B cell (primary cell): Measurements from ENCODE around the gene CEP250. TPM values are rescaled to one million over a fixed set of nuclear protein-coding genes. Genes with fewer than 3 reads are reported as not detected.

ENCODE experiments used
- ATAC-seq: fragments of 200-7000 bp; cut with Tn5 transposase; one replicate; pipeline ENCODE4 v1.10.0; 2021; ENCODE audit warnings: low read depth, mild to moderate bottlenecking, moderate number of reproducible peaks, moderate library complexity
- CTCF ChIA-PET: fragments of 350-600 bp; sonication (Branson Sonifier 250); formaldehyde crosslinking; loops from one replicate; lab custom pipeline; 2021; ENCODE audit warnings: antibody characterized with exemption, inconsistent platforms; lab: Charles Lee
- POLR2A ChIA-PET: fragments of 350-600 bp; sonication (Branson Sonifier 250); formaldehyde crosslinking; loops from one replicate; lab custom pipeline; 2021; ENCODE audit warnings: antibody characterized with exemption; lab: Charles Lee
- DNase-seq: peaks from one replicate; pipeline ENCODE4 v3.0.0; 2013
- H2AFZ ChIP-seq: 2 replicates; pipeline ENCODE4 v1.6.1; 2012; ENCODE audit warnings: mild to moderate bottlenecking, low read depth, low read length; ENCODE audit not compliant: insufficient read depth, poor library complexity, severe bottlenecking
- H3K27ac ChIP-seq, 2 donors: 1 replicate in 1 of 2; 2 replicates in 1 of 2; pipeline ENCODE4 v1.5.1; 2012 to 2013; ENCODE audit warnings: low read length in 2 of 2, mild to moderate bottlenecking in 2 of 2, moderate library complexity in 1 of 2
- H3K27me3 ChIP-seq, 4 experiments: fragments of 200-600 bp in 1 of 4; sonication (generic) in 1 of 4; replicated peaks in 1 of 4; 1 replicate in 2 of 4; 2 replicates in 2 of 4; pipeline versions ENCODE4 v1.6.1 to v1.7.0; 2013 to 2016; ENCODE audit warnings: low read length in 3 of 4, mild to moderate bottlenecking in 2 of 4, mixed read lengths in 1 of 4, moderate library complexity in 1 of 4; ENCODE audit not compliant: insufficient read depth in 4 of 4, control insufficient read depth in 3 of 4; ENCODE audit errors: control extremely low read depth in 1 of 4
- H3K36me3 ChIP-seq, 2 experiments: replicated peaks in 1 of 2; 1 replicate in 1 of 2; 2 replicates in 1 of 2; pipeline versions ENCODE4 v1.6.1 to v1.7.1; 2013; ENCODE audit warnings: low read length in 1 of 2; ENCODE audit not compliant: insufficient read depth in 2 of 2, control insufficient read depth in 1 of 2; ENCODE audit errors: control extremely low read depth in 1 of 2, extremely low read depth in 1 of 2
- H3K4me1 ChIP-seq, 2 donors: fragments of 200-600 bp in 1 of 2; sonication (generic) in 1 of 2; 1 replicate in 1 of 2; 2 replicates in 1 of 2; pipeline versions ENCODE4 v1.5.1 to v1.6.1; 2013 to 2017; ENCODE audit warnings: low read length in 2 of 2; ENCODE audit not compliant: control insufficient read depth in 2 of 2, insufficient read depth in 2 of 2
- H3K4me2 ChIP-seq: replicated peaks from 2 replicates; pipeline ENCODE3; 2012; ENCODE audit warnings: mild to moderate bottlenecking, low read depth, low read length; ENCODE audit not compliant: poor library complexity, severe bottlenecking
- H3K4me3 ChIP-seq, 5 experiments: fragments of 200-600 bp in 1 of 5; sonication (generic) in 1 of 5; 1 replicate in 3 of 5; 2 replicates in 2 of 5; pipeline versions ENCODE4 v1.5.1 to v1.7.0; 2011 to 2016; ENCODE audit warnings: low read length in 4 of 5, mild to moderate bottlenecking in 4 of 5, low read depth in 2 of 5, control low read depth in 1 of 5, moderate library complexity in 1 of 5; ENCODE audit not compliant: insufficient read depth in 1 of 5; ENCODE audit errors: control extremely low read depth in 1 of 5, extremely low read depth in 1 of 5
- H3K79me2 ChIP-seq: fragments of 200-600 bp; sonication (generic); one replicate; pipeline ENCODE4 v1.6.0; 2016; ENCODE audit warnings: low read length; ENCODE audit not compliant: control insufficient read depth, insufficient read depth
- H3K9ac ChIP-seq: fragments of 200-600 bp; sonication (generic); 2 replicates; pipeline ENCODE4 v1.6.1; 2017; ENCODE audit warnings: mild to moderate bottlenecking, low read length, moderate library complexity
- H3K9me3 ChIP-seq, 3 donors: one replicate each; pipeline versions ENCODE4 v1.6.1 to v1.7.1; 2013; ENCODE audit warnings: low read length in 2 of 3; ENCODE audit not compliant: control insufficient read depth in 2 of 3, insufficient read depth in 1 of 3; ENCODE audit errors: control extremely low read depth in 1 of 3
- H4K20me1 ChIP-seq: 2 replicates; pipeline ENCODE4 v1.6.0; 2012; ENCODE audit warnings: mild to moderate bottlenecking, low read length; ENCODE audit not compliant: insufficient read depth, control insufficient read depth, poor library complexity, severe bottlenecking
- H3K27ac Mint-ChIP-seq: one replicate; pipeline ENCODE4 v1.8.0; 2021; ENCODE audit warnings: mixed read lengths
- H3K27me3 Mint-ChIP-seq: one replicate; pipeline ENCODE4 v1.8.0; 2021; ENCODE audit warnings: mixed read lengths
- H3K4me1 Mint-ChIP-seq: one replicate; pipeline ENCODE4 v1.8.0; 2021; ENCODE audit warnings: mixed read lengths
- H3K4me3 Mint-ChIP-seq: one replicate; pipeline ENCODE4 v1.8.0; 2021; ENCODE audit warnings: mixed read lengths
- H3K9me3 Mint-ChIP-seq: one replicate; pipeline ENCODE4 v1.8.0; 2022; ENCODE audit warnings: mixed read lengths; ENCODE audit not compliant: insufficient read depth
- CTCF ChIP-seq: fragments of 200-600 bp; IDR thresholded peaks from one replicate; pipeline ENCODE4 v1.8.0; 2022; ENCODE audit warnings: antibody characterized with exemption, mild to moderate bottlenecking
- WGBS: methylation state at CpG from one replicate; pipeline ENCODE4 v1.1.5; 2013; ENCODE audit warnings: missing lambda C conversion rate; ENCODE audit not compliant: insufficient coverage; 5-methylcytosine and 5-hydroxymethylcytosine counted together
- intact Hi-C: fragments of 100-400 bp; cut with micrococcal nuclease; formaldehyde crosslinking; loops from one replicate; pipeline ENCODE4 v1.10.0; 2022
- polyA plus RNA-seq: library from polyadenylated mRNA; depleted of rRNA; stranded (reverse); fragments of >200 nt; gene quantifications from 2 replicates; pipeline ENCODE4 v1.2.3, GENCODE V29; 2012
- total RNA-seq, 2 donors: library from RNA; stranded (reverse); fragments of 120-200 nt in 1 of 2; gene quantifications; 1 replicate in 1 of 2; 2 replicates in 1 of 2; pipeline versions ENCODE4 v1.2.3 to v1.2.4, GENCODE V29; 2013 to 2022

CEP250 gene
- total and polyA plus RNA-seq, 2 donors (not counting 1 experiment from before 2014, with no cell fraction given), result 14.6 to 78.5 TPM

DNA sequence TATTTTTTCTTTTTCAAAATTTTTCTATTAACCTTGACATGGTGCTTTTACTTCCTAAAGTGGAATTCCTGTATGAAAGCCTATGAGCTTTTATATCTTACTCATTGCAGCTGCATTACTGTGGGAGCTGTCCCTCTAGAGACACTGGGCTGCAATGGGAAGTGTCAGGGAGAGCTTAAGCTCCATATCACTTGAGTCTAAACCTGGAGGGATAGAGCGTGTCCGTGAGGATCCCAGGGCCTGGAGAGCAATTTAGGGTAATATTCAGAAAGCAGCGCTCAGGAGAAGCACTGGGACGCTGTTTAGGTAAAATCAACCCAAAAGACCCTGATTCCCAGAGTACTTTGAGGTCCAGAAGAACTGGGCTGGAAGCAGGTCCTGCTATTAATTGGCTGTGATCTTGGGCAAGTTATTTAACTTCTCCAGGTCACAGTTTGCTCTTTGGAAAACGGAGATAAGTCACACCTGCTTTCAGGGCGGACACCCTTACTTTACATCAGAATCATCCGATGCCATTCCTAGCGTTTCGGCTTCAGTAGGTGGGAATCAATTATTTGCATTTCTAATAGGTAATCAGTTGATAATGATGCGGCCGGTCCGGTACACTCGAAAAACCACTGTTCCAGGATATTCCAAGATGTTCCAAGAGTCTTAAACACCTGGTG is 85.9 kb downstream of the CEP250 start:
- no peak for ATAC-seq
- Histone ChIP-seq H3K27me3 (no peaks in the 10 kb centered on the region), H2AFZ (peak overlapping the region; percentile 88), H3K79me2 (no peaks in the 10 kb centered on the region), H3K4me1 (peaks cover 9 to 18% of the 10 kb centered on the region in 2 donors), H4K20me1 (no peaks in the 10 kb centered on the region), H3K36me3 (peaks cover 0 to 12% of the 10 kb centered on the region in 2 experiments), H3K4me3 (peak overlapping the region; percentile 51 to 94 (median 87)), H3K9me3 (no peaks in the 10 kb centered on the region), H3K27ac (no peak overlapping the region), H3K9ac (peak overlapping the region; percentile 95), H3K4me2 (peak overlapping the region; percentile 97)
- POLR2A ChIA-PET, result interaction anchor here (0.7 to 1.4 kb wide), 3 partner anchors 75 to 201 kb away, joined by 4 read pairs; partner anchors contain the start of genes RBM39 and SPAG4
- intact Hi-C loops, result loop anchor here (1.0 to 5.0 kb wide), 8 partner anchors 39 to 1549 kb away; partner anchors contain the start of genes AHCY, EDEM2, EIF6 and PHF20
- H3K4me1 Mint-ChIP-seq, result peaks cover 26% of the 10 kb centered on the region
- no peak for DNase-seq
- no peak for TF ChIP-seq CTCF
- H3K4me3 Mint-ChIP-seq, result peak overlapping the region; percentile 94
- peak overlapping the region; percentile 94 for H3K27ac Mint-ChIP-seq
- no peaks in the 10 kb centered on the region for H3K27me3 Mint-ChIP-seq
- 56% methylated on average over 7 of the region's 13 CpGs for WGBS
- H3K9me3 Mint-ChIP-seq, result no peaks in the 10 kb centered on the region
- CTCF ChIA-PET, result interaction anchor here (0.7 to 2.2 kb wide), 6 partner anchors 39 to 413 kb away, joined by 3 to 7 read pairs (median 5); partner anchors contain the start of gene SCAND1
